HK-2 (cell line): ENCODE measurements around the gene MRGPRF.
"Not testable (repeated sequence)": the region's sequence is repeated elsewhere in the genome, so short reads cannot be mapped to it uniquely, and the experiment has no call there.

ENCODE experiments used
- DNase-seq: peaks from one replicate; pipeline ENCODE4 v3.0.0-alpha.2; 2018; ENCODE audit not compliant: unreplicated experiment

The MRGPRF gene

GRCh38 chr11:68987211-68987610 lies 25.8 kb downstream of the MRGPRF start:
- no peak for DNase-seq

DNA sequence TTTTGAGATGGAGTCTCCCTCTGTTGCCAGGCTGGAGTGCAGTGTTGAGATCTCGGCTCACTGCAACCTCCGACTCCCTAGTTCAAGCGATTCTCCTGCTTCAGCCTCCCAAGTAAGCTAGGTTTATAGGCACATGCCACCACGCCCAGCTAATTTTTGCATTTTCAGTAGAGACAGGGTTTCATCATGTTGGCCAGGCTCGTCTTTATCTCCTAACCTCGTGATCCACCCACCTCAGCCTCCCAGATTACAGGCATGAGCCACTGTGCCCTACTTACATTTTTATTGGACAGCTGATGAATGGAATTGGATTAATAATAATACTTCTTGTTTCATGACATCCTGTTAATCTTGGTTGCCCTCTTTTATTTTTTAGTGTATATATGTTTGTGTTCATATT lies 29.2 kb downstream of the MRGPRF start:
- DNase-seq, result no peak

DNA sequence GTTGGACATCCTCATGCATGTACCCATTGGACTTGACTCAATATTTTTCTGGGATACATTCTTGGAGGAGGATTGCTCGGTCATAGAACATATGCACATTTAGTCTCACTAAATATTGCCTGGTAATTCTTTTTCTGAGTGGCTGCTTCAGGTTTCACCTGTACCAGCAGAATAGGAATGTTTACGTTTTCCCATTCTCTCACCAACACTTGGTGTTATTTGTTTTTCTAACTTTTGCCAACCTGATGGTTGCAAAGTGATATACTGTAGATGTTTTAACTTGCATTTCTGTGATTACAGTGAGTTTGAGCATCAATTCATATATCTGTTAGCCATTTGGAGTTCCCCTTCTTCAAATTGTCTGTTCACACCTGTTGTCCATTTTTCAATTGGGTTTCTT lies 30.9 kb downstream of the MRGPRF start:
- no peak for DNase-seq

DNA sequence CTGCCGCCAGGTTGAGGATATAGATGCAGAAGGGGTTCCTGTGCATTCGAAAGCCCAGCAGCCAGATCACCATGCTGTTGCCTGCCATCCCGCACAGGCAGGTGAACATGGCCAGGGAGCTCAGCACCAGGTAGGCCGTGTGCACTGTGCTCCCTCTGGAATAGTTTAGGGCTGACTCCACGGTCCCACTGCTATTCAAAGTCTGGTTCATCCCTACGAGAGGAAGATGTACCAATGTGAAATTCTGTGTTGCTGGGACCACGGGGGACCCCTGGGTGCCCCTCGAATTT lies 32.3 kb downstream of the MRGPRF start, which contains the start of gene MRGPRD:
Gene MRGPRD (minus strand): TSS at position 211 of the 290 bp plus-strand sequence. CDS start 0 bp downstream, at position 211.
- DNase-seq, result no peak

DNA sequence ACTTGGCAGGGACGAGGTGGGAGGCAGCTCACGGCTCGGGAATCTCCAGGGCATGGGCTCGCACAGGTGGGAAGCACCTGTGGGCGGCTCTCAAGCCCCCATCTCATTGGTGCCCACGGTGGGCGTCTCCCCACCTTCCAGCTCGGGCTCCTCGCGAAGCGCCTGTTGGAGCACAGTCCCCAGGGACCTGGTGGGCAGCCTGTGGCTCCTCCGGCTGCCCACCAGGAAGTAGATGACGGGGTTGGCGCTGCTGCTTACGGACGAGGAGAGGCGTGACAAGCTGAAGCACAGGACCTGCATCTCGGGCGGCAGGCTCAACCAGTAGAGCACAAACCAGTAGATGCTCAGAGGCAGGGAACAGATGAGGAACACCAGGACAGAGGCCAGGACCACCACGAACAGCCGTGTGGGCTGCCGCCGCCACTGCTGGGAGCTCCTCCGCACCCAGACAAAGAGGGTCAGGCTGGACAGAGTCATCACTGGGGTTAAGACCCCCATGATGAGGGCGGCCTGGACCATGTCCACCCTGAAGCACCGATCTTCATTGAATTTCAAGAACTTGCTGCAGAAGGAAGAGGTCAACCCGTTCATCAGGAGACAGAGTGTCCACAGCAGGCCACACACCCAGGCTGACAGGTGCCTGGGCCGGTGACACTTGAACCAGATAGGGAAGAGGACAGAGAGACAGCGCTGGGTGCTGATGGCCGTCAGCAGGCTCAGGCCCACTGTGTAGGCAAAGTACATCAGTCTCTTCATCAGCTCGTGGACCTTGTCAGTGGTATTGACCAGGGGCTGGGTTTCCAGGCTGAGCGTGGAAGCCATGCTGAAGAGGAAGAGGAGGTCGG lies 32.9 kb downstream of the MRGPRF start:
- no peak for DNase-seq

- no peak for DNase-seq
These were observed 34.0 kb downstream of the MRGPRF start for GRCh38 chr11:68978931-68979594.

DNA sequence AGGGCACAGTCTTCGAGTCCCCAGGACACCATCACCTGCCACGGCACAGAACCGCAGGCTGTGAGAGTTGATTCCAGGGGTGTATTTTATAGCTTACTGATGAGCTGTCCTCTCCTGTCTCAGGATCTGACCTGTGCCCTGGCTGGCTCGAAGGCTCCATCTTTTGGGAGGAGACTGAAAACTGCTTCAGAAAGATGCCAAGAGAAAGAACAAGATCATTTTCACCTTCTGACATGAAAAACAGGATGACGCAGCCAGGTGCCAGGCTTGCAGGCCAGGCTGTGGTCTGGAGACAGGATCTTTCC lies 34.5 kb downstream of the MRGPRF start:
- DNase-seq, result no peak

DNA sequence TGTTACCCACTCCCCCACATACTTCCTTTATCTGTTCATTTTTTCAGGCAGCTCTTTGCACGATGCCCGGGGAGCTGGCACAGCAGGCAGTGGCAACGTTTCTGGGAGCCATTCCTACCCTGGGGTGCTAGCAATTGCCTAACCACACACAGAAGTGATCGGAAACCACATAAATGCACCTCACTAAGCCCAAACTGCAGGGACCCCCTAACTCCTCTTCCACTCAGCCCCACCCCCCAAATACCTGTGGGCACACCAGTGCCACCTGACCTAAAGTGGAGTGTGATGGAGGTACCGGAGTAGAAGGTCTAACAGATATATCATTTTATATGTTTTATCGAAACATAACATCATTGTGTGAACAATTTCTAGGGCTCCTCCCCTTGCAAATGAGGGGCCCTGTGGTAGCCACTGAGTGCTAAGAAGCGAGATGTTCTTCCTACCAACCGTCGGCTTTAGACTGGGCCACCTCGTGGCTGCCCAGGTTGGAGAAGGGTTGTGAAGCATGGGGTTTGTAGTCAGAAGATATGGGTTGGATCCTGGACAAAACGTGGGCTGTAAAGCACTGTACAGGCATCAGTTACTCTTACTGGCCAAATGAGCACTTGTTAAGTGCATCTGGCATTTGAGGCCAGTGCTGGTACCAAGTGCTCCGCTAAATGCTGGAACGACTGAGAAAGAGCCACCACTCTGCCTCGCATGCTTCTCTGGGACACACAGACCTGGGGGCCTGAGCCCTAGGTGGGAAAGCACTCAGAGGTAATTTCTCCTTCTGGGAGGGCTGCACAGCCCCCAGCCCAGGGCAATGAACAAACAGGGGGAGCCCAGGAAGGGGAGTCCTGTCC lies 35.0 kb downstream of the MRGPRF start:
- no peak for DNase-seq

- no peak for DNase-seq
These were observed 36.5 kb downstream of the MRGPRF start for GRCh38 chr11:68976563-68976962.

- no peak for DNase-seq
These were observed 37.0 kb downstream of the MRGPRF start for GRCh38 chr11:68976095-68976494.

DNA sequence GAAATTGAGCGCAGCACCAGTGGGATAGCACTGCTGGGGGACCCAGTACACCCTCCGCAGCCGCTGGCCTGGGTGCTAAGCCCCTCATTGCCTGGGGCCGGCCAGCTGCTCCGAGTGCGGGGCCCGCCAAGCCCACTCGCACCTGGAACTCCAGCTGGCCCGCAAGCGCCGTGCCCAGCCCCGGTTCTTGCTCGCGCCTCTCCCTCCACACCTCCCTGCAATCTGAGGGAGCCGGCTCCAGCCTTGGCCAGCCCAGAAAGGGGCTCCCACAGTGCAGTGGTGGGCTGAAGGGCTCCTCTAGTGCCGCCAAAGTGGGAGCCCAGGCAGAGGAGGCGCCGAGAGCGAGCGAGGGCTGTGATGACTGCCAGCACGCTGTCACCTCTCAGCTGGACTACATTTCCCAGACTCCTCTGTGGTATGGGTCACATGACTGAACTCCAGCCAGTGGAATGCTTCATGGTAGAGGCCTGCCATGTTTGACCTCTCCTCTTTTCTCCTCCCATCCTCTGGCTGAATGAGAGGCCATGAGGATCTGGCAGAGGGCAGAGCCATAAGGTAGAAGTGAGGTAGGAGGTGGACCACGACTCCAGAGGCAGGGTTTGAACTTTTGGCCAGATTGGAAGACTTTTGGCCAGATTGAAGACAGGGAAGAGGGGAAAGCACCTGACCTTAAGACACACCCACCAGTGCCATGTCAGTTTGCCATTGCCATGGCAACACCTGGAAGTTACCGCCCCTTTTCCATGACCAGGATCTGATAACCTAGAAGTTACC lies 38.4 kb downstream of the MRGPRF start:
- no peak for DNase-seq

GRCh38 chr11:68973706-68974105 lies 39.3 kb downstream of the MRGPRF start:
- DNase-seq, result not testable (repeated sequence)

- no peak for DNase-seq
These were observed 39.8 kb downstream of the MRGPRF start for GRCh38 chr11:68973219-68973618.

GRCh38 chr11:68970921-68971636 lies 42.0 kb downstream of the MRGPRF start:
- DNase-seq, result no peak

- no peak for DNase-seq
These were observed 43.7 kb downstream of the MRGPRF start for GRCh38 chr11:68969386-68969785.

DNA sequence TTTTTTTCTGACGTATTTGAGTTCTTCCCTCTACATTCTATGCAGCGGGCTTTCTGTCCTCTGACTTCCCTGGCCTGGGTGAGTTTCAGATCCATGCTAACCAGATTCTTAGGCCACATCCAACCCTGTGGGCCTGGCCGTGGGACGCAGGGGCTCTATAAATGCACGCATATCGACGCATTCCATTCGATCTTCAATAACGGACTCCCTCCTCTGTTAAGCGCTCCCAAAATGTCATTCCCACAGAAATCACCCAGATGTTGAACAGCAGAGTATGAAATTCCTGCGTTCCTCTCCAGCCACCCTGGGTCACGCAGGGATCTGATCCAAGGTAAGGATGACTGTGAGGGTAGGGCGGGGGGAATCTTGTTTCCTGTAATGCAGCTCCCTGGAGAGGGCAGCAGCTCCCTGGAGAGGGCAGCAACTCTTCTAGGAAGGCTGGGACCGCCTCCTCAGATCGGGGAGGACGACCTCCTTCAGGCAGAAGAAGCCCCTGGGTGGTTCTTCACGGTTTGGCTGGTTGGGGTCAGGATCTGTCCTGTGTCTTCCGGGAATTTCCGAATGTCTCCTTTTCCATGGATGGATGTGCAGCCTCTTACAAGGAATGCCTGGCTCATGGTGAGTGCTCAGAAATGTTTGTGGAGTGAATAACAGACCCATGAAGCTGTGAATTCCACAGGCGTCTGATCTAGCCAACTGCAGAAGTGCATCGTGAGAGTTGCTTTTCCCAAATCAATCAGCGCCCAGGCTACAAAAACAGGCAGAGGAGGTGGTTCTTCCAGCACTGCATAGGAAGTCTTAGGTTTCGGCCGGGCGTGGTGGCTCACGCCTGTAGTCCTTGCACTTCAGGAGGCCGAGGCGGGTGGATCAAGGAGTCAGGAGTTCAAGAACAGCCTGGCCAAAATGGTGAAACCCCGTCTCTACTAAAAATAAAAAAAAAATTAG lies 44.5 kb downstream of the MRGPRF start:
- no peak for DNase-seq

DNA sequence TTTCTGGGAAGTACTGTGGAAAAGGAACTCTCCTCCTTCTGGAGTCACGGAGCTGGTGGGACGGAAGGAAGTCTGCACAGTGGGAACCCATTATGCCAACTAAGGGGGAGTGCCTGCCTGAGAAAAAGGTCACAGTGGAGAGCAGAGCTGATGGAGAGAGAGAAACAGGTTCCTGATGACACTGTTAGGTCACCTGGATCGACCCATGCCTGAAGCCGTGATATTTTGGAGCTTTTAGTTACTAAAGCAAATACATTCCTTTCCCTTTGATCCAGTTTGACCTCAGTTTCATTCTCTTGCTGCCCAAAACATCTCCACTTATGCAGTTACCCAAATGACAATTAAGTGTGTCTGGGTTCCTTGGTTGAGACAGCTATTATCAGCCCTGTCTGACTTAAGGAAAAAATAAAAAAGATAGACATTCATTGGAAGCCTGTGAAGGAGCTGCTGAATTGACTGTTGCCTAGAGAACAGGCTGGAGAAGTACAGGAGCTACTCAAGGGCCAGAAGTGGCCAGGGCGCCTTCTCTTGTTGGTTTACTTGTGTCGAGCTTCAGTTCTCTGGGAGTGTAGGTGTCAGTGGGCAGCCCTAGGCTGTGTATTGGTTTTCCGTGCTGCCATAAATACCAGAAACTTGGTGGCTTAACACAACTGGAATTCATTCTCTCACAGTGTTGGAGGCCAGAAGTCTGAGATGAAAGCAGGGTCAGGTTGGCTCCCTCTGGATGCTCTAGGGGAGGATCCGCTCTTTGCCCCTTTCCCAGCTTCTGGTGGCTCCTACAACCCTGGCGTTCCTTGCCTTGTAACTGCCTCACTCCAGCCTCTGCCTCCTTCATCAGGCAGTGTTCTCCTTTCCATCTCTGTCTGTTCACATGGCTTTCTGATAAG lies 45.9 kb downstream of the MRGPRF start:
- no peak for DNase-seq

DNA sequence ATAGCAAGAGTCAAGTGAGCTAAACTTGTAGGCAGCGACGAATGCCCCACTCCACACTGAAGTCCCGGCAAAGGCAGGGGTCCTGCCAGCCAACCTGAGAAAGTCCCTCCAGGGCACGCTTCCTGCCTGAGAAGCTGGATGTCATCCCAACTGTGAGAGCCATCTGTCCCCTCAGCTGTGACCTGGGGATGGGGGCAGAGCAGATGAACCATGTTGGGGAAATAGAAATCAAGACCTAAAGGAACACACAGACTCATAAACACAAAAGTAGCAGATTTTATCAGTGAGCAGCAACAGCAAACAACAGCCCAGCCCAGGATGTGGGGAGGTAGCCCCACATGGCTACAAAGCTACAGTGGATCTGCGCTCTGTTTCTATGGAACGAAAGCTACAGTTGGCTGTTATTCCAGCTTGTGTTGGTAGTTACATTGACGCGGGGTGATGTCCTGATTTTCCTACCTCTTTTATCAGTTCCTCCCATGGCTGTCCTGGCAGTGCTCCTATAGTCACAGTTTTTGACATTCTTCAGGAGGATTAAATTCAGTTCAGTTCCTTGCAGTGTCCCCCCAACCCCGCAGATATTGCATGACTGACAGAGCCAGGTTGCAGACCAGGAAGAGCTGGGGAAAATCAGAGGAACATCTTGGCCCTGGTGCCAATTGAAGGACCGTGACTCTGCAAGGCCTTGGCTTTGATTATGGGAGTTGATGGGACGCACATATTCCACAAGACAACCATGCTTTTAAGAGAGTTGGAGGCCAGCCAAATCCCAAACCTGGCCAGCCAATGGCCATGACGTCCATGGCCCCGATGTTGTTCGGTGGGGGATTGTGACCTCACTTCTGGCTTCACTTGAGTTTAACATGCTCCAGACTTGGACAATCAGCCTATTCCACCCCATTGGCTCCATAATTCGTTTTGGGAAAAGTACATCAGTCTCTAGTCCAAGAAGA lies 46.9 kb downstream of the MRGPRF start:
- no peak for DNase-seq
